B cell (primary cell): Measurements from ENCODE around the gene EXOSC10. TPM values are rescaled to one million over a fixed set of nuclear protein-coding genes. Genes with fewer than 3 reads are reported as not detected.
"Not testable (repeated sequence)": the region's sequence is repeated elsewhere in the genome, so short reads cannot be mapped to it uniquely, and the experiment has no call there.

Experiments
- ATAC-seq: fragments of 200-7000 bp; cut with Tn5 transposase; one replicate; pipeline ENCODE4 v1.10.0; 2021; ENCODE audit warnings: low read depth, mild to moderate bottlenecking, moderate number of reproducible peaks, moderate library complexity
- CTCF ChIA-PET: fragments of 350-600 bp; sonication (Branson Sonifier 250); formaldehyde crosslinking; loops from one replicate; lab custom pipeline; 2021; ENCODE audit warnings: antibody characterized with exemption, inconsistent platforms; lab: Charles Lee
- POLR2A ChIA-PET: fragments of 350-600 bp; sonication (Branson Sonifier 250); formaldehyde crosslinking; loops from one replicate; lab custom pipeline; 2021; ENCODE audit warnings: antibody characterized with exemption; lab: Charles Lee
- DNase-seq: peaks from one replicate; pipeline ENCODE4 v3.0.0; 2013
- H2AFZ ChIP-seq: 2 replicates; pipeline ENCODE4 v1.6.1; 2012; ENCODE audit warnings: mild to moderate bottlenecking, low read depth, low read length; ENCODE audit not compliant: insufficient read depth, poor library complexity, severe bottlenecking
- H3K27ac ChIP-seq, 2 donors: 1 replicate in 1 of 2; 2 replicates in 1 of 2; pipeline ENCODE4 v1.5.1; 2012 to 2013; ENCODE audit warnings: low read length in 2 of 2, mild to moderate bottlenecking in 2 of 2, moderate library complexity in 1 of 2
- H3K27me3 ChIP-seq, 4 experiments: fragments of 200-600 bp in 1 of 4; sonication (generic) in 1 of 4; replicated peaks in 1 of 4; 1 replicate in 2 of 4; 2 replicates in 2 of 4; pipeline versions ENCODE4 v1.6.1 to v1.7.0; 2013 to 2016; ENCODE audit warnings: low read length in 3 of 4, mild to moderate bottlenecking in 2 of 4, mixed read lengths in 1 of 4, moderate library complexity in 1 of 4; ENCODE audit not compliant: insufficient read depth in 4 of 4, control insufficient read depth in 3 of 4; ENCODE audit errors: control extremely low read depth in 1 of 4
- H3K36me3 ChIP-seq, 2 experiments: replicated peaks in 1 of 2; 1 replicate in 1 of 2; 2 replicates in 1 of 2; pipeline versions ENCODE4 v1.6.1 to v1.7.1; 2013; ENCODE audit warnings: low read length in 1 of 2; ENCODE audit not compliant: insufficient read depth in 2 of 2, control insufficient read depth in 1 of 2; ENCODE audit errors: control extremely low read depth in 1 of 2, extremely low read depth in 1 of 2
- H3K4me1 ChIP-seq, 2 donors: fragments of 200-600 bp in 1 of 2; sonication (generic) in 1 of 2; 1 replicate in 1 of 2; 2 replicates in 1 of 2; pipeline versions ENCODE4 v1.5.1 to v1.6.1; 2013 to 2017; ENCODE audit warnings: low read length in 2 of 2; ENCODE audit not compliant: control insufficient read depth in 2 of 2, insufficient read depth in 2 of 2
- H3K4me2 ChIP-seq: replicated peaks from 2 replicates; pipeline ENCODE3; 2012; ENCODE audit warnings: mild to moderate bottlenecking, low read depth, low read length; ENCODE audit not compliant: poor library complexity, severe bottlenecking
- H3K4me3 ChIP-seq, 5 experiments: fragments of 200-600 bp in 1 of 5; sonication (generic) in 1 of 5; 1 replicate in 3 of 5; 2 replicates in 2 of 5; pipeline versions ENCODE4 v1.5.1 to v1.7.0; 2011 to 2016; ENCODE audit warnings: low read length in 4 of 5, mild to moderate bottlenecking in 4 of 5, low read depth in 2 of 5, control low read depth in 1 of 5, moderate library complexity in 1 of 5; ENCODE audit not compliant: insufficient read depth in 1 of 5; ENCODE audit errors: control extremely low read depth in 1 of 5, extremely low read depth in 1 of 5
- H3K79me2 ChIP-seq: fragments of 200-600 bp; sonication (generic); one replicate; pipeline ENCODE4 v1.6.0; 2016; ENCODE audit warnings: low read length; ENCODE audit not compliant: control insufficient read depth, insufficient read depth
- H3K9ac ChIP-seq: fragments of 200-600 bp; sonication (generic); 2 replicates; pipeline ENCODE4 v1.6.1; 2017; ENCODE audit warnings: mild to moderate bottlenecking, low read length, moderate library complexity
- H3K9me3 ChIP-seq, 3 donors: one replicate each; pipeline versions ENCODE4 v1.6.1 to v1.7.1; 2013; ENCODE audit warnings: low read length in 2 of 3; ENCODE audit not compliant: control insufficient read depth in 2 of 3, insufficient read depth in 1 of 3; ENCODE audit errors: control extremely low read depth in 1 of 3
- H4K20me1 ChIP-seq: 2 replicates; pipeline ENCODE4 v1.6.0; 2012; ENCODE audit warnings: mild to moderate bottlenecking, low read length; ENCODE audit not compliant: insufficient read depth, control insufficient read depth, poor library complexity, severe bottlenecking
- H3K27ac Mint-ChIP-seq: one replicate; pipeline ENCODE4 v1.8.0; 2021; ENCODE audit warnings: mixed read lengths
- H3K27me3 Mint-ChIP-seq: one replicate; pipeline ENCODE4 v1.8.0; 2021; ENCODE audit warnings: mixed read lengths
- H3K4me1 Mint-ChIP-seq: one replicate; pipeline ENCODE4 v1.8.0; 2021; ENCODE audit warnings: mixed read lengths
- H3K4me3 Mint-ChIP-seq: one replicate; pipeline ENCODE4 v1.8.0; 2021; ENCODE audit warnings: mixed read lengths
- H3K9me3 Mint-ChIP-seq: one replicate; pipeline ENCODE4 v1.8.0; 2022; ENCODE audit warnings: mixed read lengths; ENCODE audit not compliant: insufficient read depth
- EZH2 ChIP-seq: IDR thresholded peaks from 2 replicates; pipeline ENCODE4 v1.6.1; 2012; ENCODE audit warnings: borderline replicate concordance, low read depth, mild to moderate bottlenecking, moderate library complexity, low read length; ENCODE audit not compliant: insufficient read depth, poor library complexity, severe bottlenecking
- WGBS: methylation state at CpG from one replicate; pipeline ENCODE4 v1.1.5; 2013; ENCODE audit warnings: missing lambda C conversion rate; ENCODE audit not compliant: insufficient coverage; 5-methylcytosine and 5-hydroxymethylcytosine counted together
- intact Hi-C: fragments of 100-400 bp; cut with micrococcal nuclease; formaldehyde crosslinking; loops from one replicate; pipeline ENCODE4 v1.10.0; 2022
- polyA plus RNA-seq: library from polyadenylated mRNA; depleted of rRNA; stranded (reverse); fragments of >200 nt; gene quantifications from 2 replicates; pipeline ENCODE4 v1.2.3, GENCODE V29; 2012
- total RNA-seq, 2 donors: library from RNA; stranded (reverse); fragments of 120-200 nt in 1 of 2; gene quantifications; 1 replicate in 1 of 2; 2 replicates in 1 of 2; pipeline versions ENCODE4 v1.2.3 to v1.2.4, GENCODE V29; 2013 to 2022
- TF ChIP-seq, protein P1 (sequence below): fragments of 200-600 bp; IDR thresholded peaks from one replicate; pipeline ENCODE4 v1.8.0; 2022; ENCODE audit warnings: antibody characterized with exemption, mild to moderate bottlenecking

Gene EXOSC10
- total and polyA plus RNA-seq, 2 donors (not counting 1 experiment from before 2014, with no cell fraction given): 83.4 to 119 TPM

DNA sequence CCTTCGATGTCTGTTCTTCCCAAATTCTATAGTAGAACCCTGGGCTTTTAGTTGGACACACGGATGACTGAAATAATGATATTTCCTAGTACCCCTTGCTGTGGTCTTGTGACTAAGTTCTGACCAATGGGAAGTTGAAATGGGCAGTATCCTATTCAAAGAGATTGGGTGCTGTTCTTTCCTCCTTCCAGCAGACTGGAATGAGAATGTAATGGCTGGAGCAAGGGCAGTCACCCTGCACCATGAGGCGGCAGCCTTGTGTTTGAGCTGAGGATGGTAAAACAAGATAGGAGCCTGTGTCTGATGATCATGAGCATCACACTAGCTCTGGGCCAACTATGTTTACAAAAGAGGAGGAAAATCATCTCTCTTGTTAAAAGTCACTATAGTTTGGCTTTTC lies 34.7 kb downstream of the EXOSC10 start:
- Histone ChIP-seq H3K4me1 (peaks cover 7 to 8% of the 10 kb centered on the region in 2 donors), H4K20me1 (no peaks in the 10 kb centered on the region), H2AFZ (no peak overlapping the region), H3K79me2 (peaks cover 14% of the 10 kb centered on the region), H3K27me3 (no peaks in the 10 kb centered on the region), H3K9ac (no peak overlapping the region), H3K27ac (no peak overlapping the region), H3K9me3 (peaks cover 0 to 3% (median 0%) of the 10 kb centered on the region in 3 donors), H3K36me3 (peaks cover 4 to 38% of the 10 kb centered on the region in 2 experiments), H3K4me3 (no peak overlapping the region), H3K4me2 (no peak overlapping the region)
- Mint-ChIP-seq H3K27ac (no peak overlapping the region), H3K9me3 (no peaks in the 10 kb centered on the region), H3K27me3 (no peaks in the 10 kb centered on the region), H3K4me1 (peaks cover 18% of the 10 kb centered on the region), H3K4me3 (no peak overlapping the region)
- ChIA-PET POLR2A (no interaction called here), CTCF (interaction anchor here (0.7 to 0.8 kb wide), 2 partner anchors 27 to 34 kb away, joined by 3 to 5 read pairs; no protein-coding TSS in a partner anchor)
- ATAC-seq (no peak), DNase-seq (no peak)
- 100% methylated on average over 2 of the region's 3 CpGs for WGBS
- TF ChIP-seq, protein P1, sequence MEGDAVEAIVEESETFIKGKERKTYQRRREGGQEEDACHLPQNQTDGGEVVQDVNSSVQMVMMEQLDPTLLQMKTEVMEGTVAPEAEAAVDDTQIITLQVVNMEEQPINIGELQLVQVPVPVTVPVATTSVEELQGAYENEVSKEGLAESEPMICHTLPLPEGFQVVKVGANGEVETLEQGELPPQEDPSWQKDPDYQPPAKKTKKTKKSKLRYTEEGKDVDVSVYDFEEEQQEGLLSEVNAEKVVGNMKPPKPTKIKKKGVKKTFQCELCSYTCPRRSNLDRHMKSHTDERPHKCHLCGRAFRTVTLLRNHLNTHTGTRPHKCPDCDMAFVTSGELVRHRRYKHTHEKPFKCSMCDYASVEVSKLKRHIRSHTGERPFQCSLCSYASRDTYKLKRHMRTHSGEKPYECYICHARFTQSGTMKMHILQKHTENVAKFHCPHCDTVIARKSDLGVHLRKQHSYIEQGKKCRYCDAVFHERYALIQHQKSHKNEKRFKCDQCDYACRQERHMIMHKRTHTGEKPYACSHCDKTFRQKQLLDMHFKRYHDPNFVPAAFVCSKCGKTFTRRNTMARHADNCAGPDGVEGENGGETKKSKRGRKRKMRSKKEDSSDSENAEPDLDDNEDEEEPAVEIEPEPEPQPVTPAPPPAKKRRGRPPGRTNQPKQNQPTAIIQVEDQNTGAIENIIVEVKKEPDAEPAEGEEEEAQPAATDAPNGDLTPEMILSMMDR: no peak
- no peak for TF ChIP-seq EZH2
- intact Hi-C loops: no loop called here

DNA sequence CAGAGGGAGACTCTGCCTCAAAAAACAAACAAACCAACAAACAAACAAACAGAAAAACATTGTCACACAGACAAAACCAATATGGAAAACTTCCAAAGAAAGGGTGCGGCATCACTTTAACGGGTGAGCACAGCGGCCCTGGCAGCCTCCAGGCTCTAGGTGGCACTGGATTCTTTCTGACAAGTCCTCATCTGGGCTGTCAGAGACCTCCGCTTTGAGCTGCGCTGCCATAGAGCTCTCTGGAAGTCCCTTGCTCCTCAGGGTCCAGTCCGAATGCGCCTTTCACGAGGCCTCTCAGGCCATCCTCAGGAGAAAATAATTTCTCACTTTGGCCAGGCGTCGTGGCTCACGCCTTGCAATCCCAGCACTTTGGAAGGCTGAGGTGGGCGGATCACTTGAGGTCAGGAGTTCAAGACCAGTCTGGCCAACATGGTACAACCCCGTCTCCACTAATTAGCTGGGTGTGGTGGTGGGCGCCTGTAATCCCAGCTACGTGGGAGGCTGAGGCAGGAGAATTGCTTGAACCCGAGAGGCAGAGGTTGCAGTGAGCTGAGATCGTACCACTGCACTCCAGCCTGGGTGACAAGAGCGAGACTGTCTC lies 35.6 kb downstream of the EXOSC10 start:
- POLR2A ChIA-PET, H3K27me3 Mint-ChIP-seq, H2AFZ ChIP-seq, H3K27ac ChIP-seq, H3K9me3 ChIP-seq, H3K4me3 Mint-ChIP-seq, DNase-seq, intact Hi-C loops, H3K9ac ChIP-seq, H3K27ac Mint-ChIP-seq, H3K9me3 Mint-ChIP-seq, H3K4me2 ChIP-seq, ATAC-seq, H3K4me3 ChIP-seq, H3K27me3 ChIP-seq, H4K20me1 ChIP-seq: not testable (repeated sequence)
- CTCF ChIA-PET: interaction anchor here (0.7 to 1.6 kb wide), 2 partner anchors 26 to 40 kb away, joined by 4 to 5 read pairs; no protein-coding TSS in a partner anchor
- 90% methylated on average over 12 of the region's 18 CpGs for WGBS
- H3K79me2 ChIP-seq: peaks cover 21% of the 10 kb centered on the region
- H3K36me3 ChIP-seq: peaks cover 4 to 29% of the 10 kb centered on the region in 2 experiments
- peaks cover 20% of the 10 kb centered on the region for H3K4me1 Mint-ChIP-seq
- peaks cover 10 to 12% of the 10 kb centered on the region in 2 donors for H3K4me1 ChIP-seq
